Adrenal gland (tissue), 5 donors: ENCODE data around the gene S100A1.

Experiments used
- POLR2A ChIP-seq, 2 donors: fragments of 450-650 bp; IDR thresholded peaks; one replicate each; pipeline ENCODE4 v1.6.1; 2017; ENCODE audit warnings: antibody characterized with exemption in 2 of 2, mild to moderate bottlenecking in 2 of 2, moderate library complexity in 1 of 2
- TF ChIP-seq, protein P1 (sequence below), 6 experiments: fragments of 450-650 bp in 4 of 6; fragments of 200-600 bp in 2 of 6; sonication (generic) in 1 of 6; IDR thresholded peaks; 1 replicate in 5 of 6; 2 replicates in 1 of 6; pipeline versions ENCODE4 v1.5.1 to v1.8.0; 2016 to 2021; ENCODE audit warnings: antibody characterized with exemption in 6 of 6, mild to moderate bottlenecking in 2 of 6, moderate library complexity in 1 of 6
- donor health status: DM: no; HTN: no; CAD: no.

GRCh38 chr1:153616917-153617311 lies 11.3 kb upstream of the S100A1 start:
- TF ChIP-seq, protein P1, sequence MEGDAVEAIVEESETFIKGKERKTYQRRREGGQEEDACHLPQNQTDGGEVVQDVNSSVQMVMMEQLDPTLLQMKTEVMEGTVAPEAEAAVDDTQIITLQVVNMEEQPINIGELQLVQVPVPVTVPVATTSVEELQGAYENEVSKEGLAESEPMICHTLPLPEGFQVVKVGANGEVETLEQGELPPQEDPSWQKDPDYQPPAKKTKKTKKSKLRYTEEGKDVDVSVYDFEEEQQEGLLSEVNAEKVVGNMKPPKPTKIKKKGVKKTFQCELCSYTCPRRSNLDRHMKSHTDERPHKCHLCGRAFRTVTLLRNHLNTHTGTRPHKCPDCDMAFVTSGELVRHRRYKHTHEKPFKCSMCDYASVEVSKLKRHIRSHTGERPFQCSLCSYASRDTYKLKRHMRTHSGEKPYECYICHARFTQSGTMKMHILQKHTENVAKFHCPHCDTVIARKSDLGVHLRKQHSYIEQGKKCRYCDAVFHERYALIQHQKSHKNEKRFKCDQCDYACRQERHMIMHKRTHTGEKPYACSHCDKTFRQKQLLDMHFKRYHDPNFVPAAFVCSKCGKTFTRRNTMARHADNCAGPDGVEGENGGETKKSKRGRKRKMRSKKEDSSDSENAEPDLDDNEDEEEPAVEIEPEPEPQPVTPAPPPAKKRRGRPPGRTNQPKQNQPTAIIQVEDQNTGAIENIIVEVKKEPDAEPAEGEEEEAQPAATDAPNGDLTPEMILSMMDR (IDR thresholded peaks at IDR 0.05): no peak
- no peak for TF ChIP-seq POLR2A (IDR thresholded peaks at IDR 0.05)
